Mesendoderm (in vitro differentiated cells): ENCODE measurements around the gene USP7.

Source experiments
- DNase-seq: peaks from one replicate; pipeline ENCODE4 v3.0.0; 2013
- H2AK5ac ChIP-seq: 2 replicates; pipeline ENCODE4 v1.6.1; 2013; ENCODE audit warnings: low read length, inconsistent platforms
- H2BK120ac ChIP-seq: 2 replicates; pipeline ENCODE4 v1.6.1; 2013; ENCODE audit warnings: low read depth, mild to moderate bottlenecking, low read length, moderate library complexity, mixed read lengths
- H2BK15ac ChIP-seq: replicated peaks from 2 replicates; pipeline ENCODE4 v1.6.1; 2013; ENCODE audit warnings: low read depth, mild to moderate bottlenecking, moderate library complexity
- H2BK5ac ChIP-seq: 2 replicates; pipeline ENCODE4 v1.6.1; 2013; ENCODE audit warnings: low read length, inconsistent platforms
- H3K18ac ChIP-seq: 2 replicates; pipeline ENCODE4 v1.6.1; 2013; ENCODE audit warnings: mild to moderate bottlenecking, low read length, mixed read lengths
- H3K23ac ChIP-seq: one replicate; pipeline ENCODE4 v1.6.1; 2013; ENCODE audit warnings: low read length
- H3K27ac ChIP-seq: 2 replicates; pipeline ENCODE4 v1.5.1; 2013; ENCODE audit warnings: low read depth, mild to moderate bottlenecking, inconsistent platforms, low read length, moderate library complexity
- H3K27me3 ChIP-seq: 2 replicates; pipeline ENCODE4 v1.6.1; 2013; ENCODE audit warnings: low read length, control low read depth, mild to moderate bottlenecking, inconsistent platforms; ENCODE audit not compliant: insufficient read depth, poor library complexity
- H3K36me3 ChIP-seq: 2 replicates; pipeline ENCODE4 v1.6.1; 2013; ENCODE audit warnings: low read length, inconsistent platforms; ENCODE audit not compliant: control insufficient read depth, insufficient read depth
- H3K4ac ChIP-seq: one replicate; pipeline ENCODE4 v1.6.1; 2013; ENCODE audit warnings: low read depth, mild to moderate bottlenecking, low read length, moderate library complexity
- H3K4me1 ChIP-seq: 2 replicates; pipeline ENCODE4 v1.6.1; 2013; ENCODE audit warnings: low read depth, low read length, inconsistent platforms; ENCODE audit not compliant: control insufficient read depth
- H3K4me2 ChIP-seq: 2 replicates; pipeline ENCODE4 v1.6.1; 2013; ENCODE audit warnings: low read length
- H3K4me3 ChIP-seq: 2 replicates; pipeline ENCODE4 v1.5.1; 2013; ENCODE audit warnings: mild to moderate bottlenecking, low read length
- H3K56ac ChIP-seq: one replicate; pipeline ENCODE4 v1.6.1; 2013; ENCODE audit warnings: low read length
- H3K79me1 ChIP-seq: 2 replicates; pipeline ENCODE4 v1.6.1; 2013; ENCODE audit warnings: low read length, inconsistent platforms
- H3K79me2 ChIP-seq: 2 replicates; pipeline ENCODE4 v1.6.1; 2013; ENCODE audit warnings: mild to moderate bottlenecking, low read length; ENCODE audit not compliant: control insufficient read depth, insufficient read depth
- H3K9ac ChIP-seq: 2 replicates; pipeline ENCODE4 v1.6.1; 2013; ENCODE audit warnings: low read length, inconsistent platforms
- H4K5ac ChIP-seq: one replicate; pipeline ENCODE4 v1.6.1; 2013; ENCODE audit warnings: low read length
- H4K8ac ChIP-seq: one replicate; pipeline ENCODE4 v1.6.1; 2013; ENCODE audit warnings: low read depth, mild to moderate bottlenecking, control low read depth, low read length, moderate library complexity
- WGBS: extraction: QIAGEN DNeasy Blood & Tissue Kit; methylation state at CpG from one replicate; pipeline ENCODE4 v1.1.7; 2013; ENCODE audit warnings: low lambda C conversion rate, missing lambda C conversion rate; ENCODE audit not compliant: insufficient coverage; ENCODE audit errors: extremely low coverage; 5-methylcytosine and 5-hydroxymethylcytosine counted together

The USP7 gene

DNA sequence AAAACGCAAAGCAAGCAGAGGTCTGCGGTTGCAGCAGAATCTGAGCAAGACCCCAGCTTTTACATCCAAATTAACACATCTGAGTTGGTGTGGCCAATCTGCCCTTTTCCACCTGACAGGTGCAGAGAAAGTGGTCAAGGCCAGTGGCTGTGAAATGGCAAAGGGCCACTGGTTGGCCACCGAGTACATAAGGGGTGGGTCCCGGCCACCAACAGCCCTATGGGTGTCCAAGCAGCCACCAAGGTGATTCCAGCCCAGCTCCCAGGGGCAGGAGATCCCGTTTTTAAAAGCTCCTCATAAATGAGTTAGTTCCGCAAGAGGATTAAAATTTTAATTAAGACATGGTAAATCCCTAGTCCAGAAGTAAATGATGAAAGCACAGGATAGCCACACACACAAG lies 29.1 kb downstream of the USP7 start:
- Histone ChIP-seq H2BK15ac (no peak overlapping the region), H2BK5ac (no peak overlapping the region), H4K8ac (no peak overlapping the region), H3K4me1 (peaks cover 2% of the 10 kb centered on the region), H3K23ac (no peak overlapping the region), H3K79me2 (peaks cover 80% of the 10 kb centered on the region), H3K18ac (no peak overlapping the region), H3K4me2 (no peak overlapping the region), H3K4me3 (no peak overlapping the region), H4K5ac (no peak overlapping the region), H3K79me1 (peaks cover 22% of the 10 kb centered on the region), H2AK5ac (no peak overlapping the region), H3K4ac (no peak overlapping the region), H3K27ac (no peak overlapping the region), H3K56ac (no peak overlapping the region), H2BK120ac (no peak overlapping the region), H3K27me3 (no peaks in the 10 kb centered on the region), H3K36me3 (no peaks in the 10 kb centered on the region), H3K9ac (no peak overlapping the region)
- no CpG with 5 or more reads among the region's 6 CpGs for WGBS
- DNase-seq: no peak

DNA sequence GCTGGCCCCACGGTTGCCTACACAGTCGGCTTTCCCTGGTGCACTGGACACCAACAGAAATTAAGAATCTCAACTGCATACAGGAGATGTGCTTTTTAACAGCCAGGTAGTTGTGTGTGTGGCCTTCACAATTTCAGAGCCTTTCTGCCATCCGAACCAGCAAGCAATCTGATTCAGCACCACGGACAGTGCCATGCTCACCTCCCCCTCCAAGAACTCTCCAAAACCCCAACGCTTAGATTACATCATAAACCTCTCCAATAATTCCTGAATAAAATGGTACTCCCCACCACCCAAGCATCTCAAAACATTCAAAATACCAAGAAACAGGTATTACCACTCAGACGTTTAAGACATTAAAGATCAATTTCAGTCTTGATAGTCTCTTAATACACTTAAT lies 31.8 kb downstream of the USP7 start:
- Histone ChIP-seq H3K18ac (no peak overlapping the region), H2BK120ac (no peak overlapping the region), H2BK5ac (no peak overlapping the region), H3K4me1 (peaks cover 2% of the 10 kb centered on the region), H3K9ac (no peak overlapping the region), H3K36me3 (no peaks in the 10 kb centered on the region), H3K23ac (no peak overlapping the region), H3K56ac (no peak overlapping the region), H3K27ac (no peak overlapping the region), H3K4ac (no peak overlapping the region), H2BK15ac (no peak overlapping the region), H2AK5ac (no peak overlapping the region), H4K8ac (no peak overlapping the region), H3K4me3 (no peak overlapping the region), H3K79me1 (peaks cover 22% of the 10 kb centered on the region), H3K27me3 (no peaks in the 10 kb centered on the region), H3K4me2 (no peak overlapping the region), H3K79me2 (peaks cover 76% of the 10 kb centered on the region), H4K5ac (no peak overlapping the region)
- DNase-seq: peak; percentile 78
- WGBS: no CpG with 5 or more reads among the region's 6 CpGs

DNA sequence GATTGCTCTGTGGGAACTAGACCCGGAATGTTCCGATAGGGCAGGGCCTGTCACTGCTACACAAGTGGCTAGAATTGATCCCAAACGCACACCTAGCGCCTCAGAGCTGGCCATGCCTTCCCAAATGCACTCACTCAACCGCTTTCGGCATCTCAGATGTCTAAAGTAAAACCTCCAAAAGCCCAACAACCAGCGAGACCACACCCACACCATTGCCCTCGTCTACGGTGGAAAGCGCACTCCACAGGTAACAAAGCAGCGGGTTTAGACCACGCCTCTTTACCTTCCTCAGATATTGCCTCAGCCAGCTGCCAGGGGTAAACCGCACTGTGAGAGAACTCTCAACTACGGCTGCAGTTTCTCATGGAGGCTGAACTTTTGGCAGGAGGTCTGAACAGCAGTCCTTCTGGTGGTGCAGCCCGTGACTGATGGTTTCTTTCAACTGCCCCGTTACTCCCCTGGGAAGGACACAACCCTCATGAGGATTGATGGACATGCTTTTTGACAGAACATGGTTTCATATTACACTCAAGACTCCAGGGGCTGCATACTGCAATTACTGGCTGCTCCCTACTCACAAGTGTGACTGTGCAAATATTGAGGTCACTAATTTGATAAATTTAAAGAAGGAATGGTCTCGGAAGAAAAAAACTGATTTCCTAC lies 34.5 kb downstream of the USP7 start:
- Histone ChIP-seq H3K9ac (no peak overlapping the region), H3K4ac (no peak overlapping the region), H2AK5ac (no peak overlapping the region), H4K5ac (no peak overlapping the region), H3K4me2 (no peak overlapping the region), H3K23ac (no peak overlapping the region), H3K18ac (no peak overlapping the region), H4K8ac (no peak overlapping the region), H3K27ac (no peak overlapping the region), H3K4me3 (no peak overlapping the region), H2BK15ac (no peak overlapping the region), H3K27me3 (no peaks in the 10 kb centered on the region), H2BK5ac (no peak overlapping the region), H3K56ac (no peak overlapping the region), H3K36me3 (no peaks in the 10 kb centered on the region), H3K79me1 (peaks cover 30% of the 10 kb centered on the region), H2BK120ac (no peak overlapping the region), H3K79me2 (peaks cover 72% of the 10 kb centered on the region), H3K4me1 (no peaks in the 10 kb centered on the region)
- no CpG with 5 or more reads among the region's 17 CpGs for WGBS
- DNase-seq: no peak

DNA sequence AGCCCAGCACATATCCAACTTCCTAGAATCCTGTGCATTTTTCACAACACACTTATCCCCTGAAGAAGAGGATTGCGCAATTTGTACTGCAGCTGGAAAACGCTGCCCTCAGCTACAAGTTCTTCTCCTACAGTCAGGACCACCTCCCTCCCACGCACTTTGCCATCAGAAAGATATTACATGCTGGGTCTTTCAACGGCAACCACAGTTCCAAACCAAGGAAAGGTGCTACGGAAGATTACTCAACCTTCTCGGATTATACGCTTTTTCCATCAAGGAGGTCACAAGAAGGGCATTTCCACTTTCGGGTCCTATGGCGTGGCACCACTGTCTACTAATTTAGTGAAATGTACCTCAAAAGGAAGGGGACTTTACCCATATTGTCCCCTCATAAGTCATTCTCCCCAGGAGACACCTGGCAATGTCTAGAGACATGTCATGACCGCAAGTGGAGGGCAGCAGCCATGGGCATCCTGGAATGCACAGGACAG lies 35.2 kb downstream of the USP7 start:
- Histone ChIP-seq H3K27me3 (no peaks in the 10 kb centered on the region), H3K18ac (no peak overlapping the region), H3K79me1 (peaks cover 34% of the 10 kb centered on the region), H4K5ac (no peak overlapping the region), H4K8ac (no peak overlapping the region), H3K4ac (no peak overlapping the region), H2BK5ac (no peak overlapping the region), H3K56ac (no peak overlapping the region), H2BK120ac (no peak overlapping the region), H3K23ac (no peak overlapping the region), H3K27ac (no peak overlapping the region), H3K36me3 (no peaks in the 10 kb centered on the region), H3K9ac (no peak overlapping the region), H2BK15ac (no peak overlapping the region), H3K4me2 (no peak overlapping the region), H3K4me3 (no peak overlapping the region), H2AK5ac (no peak overlapping the region), H3K79me2 (peaks cover 71% of the 10 kb centered on the region), H3K4me1 (no peaks in the 10 kb centered on the region)
- no CpG with 5 or more reads among the region's 10 CpGs for WGBS
- DNase-seq: no peak

DNA sequence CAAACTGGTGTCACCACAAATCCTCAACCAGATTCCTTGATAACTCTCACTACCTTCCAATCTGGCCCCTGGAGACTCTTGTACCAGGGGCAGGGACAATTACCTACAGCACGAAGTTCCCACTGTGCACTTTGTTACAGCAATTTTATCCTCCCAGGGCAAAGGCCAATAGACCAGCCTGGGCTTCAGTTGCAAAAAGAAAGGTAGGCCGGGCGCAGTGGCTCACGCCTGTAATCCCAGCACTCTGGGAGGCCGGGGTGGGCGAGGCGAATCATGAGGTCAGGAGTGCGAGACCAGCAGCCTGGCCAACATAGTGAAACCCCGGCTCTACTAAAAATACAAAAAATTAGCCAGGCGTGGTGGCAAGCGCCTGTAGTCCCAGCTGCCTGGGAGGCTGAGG lies 36.9 kb downstream of the USP7 start:
- H2BK15ac ChIP-seq: no peak overlapping the region

DNA sequence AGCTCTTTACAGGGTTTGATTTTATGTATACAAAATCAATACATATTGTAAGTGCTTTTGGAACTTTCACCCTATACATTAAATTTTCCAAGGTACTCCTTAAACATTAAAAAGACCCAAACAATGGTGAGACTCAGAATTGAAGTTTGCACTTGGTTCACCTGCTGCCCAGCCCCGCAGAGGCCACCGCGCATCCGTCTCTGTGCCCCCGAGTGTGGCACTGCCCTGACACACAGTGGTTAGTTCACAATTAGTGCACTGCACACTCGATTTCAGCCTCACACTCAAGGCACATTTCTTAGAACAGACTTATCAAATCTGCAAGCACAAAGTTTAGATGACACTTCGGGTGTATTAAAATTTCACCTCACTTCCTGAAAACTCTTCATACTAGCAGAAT lies 38.3 kb downstream of the USP7 start:
- Histone ChIP-seq H3K4ac (no peak overlapping the region), H3K79me1 (peaks cover 32% of the 10 kb centered on the region), H2BK15ac (no peak overlapping the region), H3K56ac (no peak overlapping the region), H3K79me2 (peaks cover 47% of the 10 kb centered on the region), H2BK120ac (no peak overlapping the region), H3K27ac (no peak overlapping the region), H4K8ac (no peak overlapping the region), H3K23ac (no peak overlapping the region), H2AK5ac (no peak overlapping the region), H3K9ac (no peak overlapping the region), H4K5ac (no peak overlapping the region), H3K4me3 (no peak overlapping the region), H2BK5ac (no peak overlapping the region), H3K4me1 (no peaks in the 10 kb centered on the region), H3K36me3 (peaks cover 9% of the 10 kb centered on the region), H3K27me3 (no peaks in the 10 kb centered on the region), H3K4me2 (no peak overlapping the region), H3K18ac (no peak overlapping the region)
- DNase-seq: no peak
- no CpG with 5 or more reads among the region's 7 CpGs for WGBS

More for the DNA sequence above, 36.9 kb downstream of the USP7 start:
- H2BK5ac ChIP-seq: no peak overlapping the region
- H3K9ac ChIP-seq: no peak overlapping the region
- H3K79me1 ChIP-seq: peaks cover 35% of the 10 kb centered on the region
- H3K56ac ChIP-seq: no peak overlapping the region
- H3K18ac ChIP-seq: no peak overlapping the region
- no peak overlapping the region for H3K4me2 ChIP-seq
- DNase-seq: no peak
- H3K36me3 ChIP-seq: peaks cover 4% of the 10 kb centered on the region
- no peak overlapping the region for H2AK5ac ChIP-seq
- H4K5ac ChIP-seq: no peak overlapping the region
- no CpG with 5 or more reads among the region's 11 CpGs for WGBS
- no peak overlapping the region for H4K8ac ChIP-seq
- no peaks in the 10 kb centered on the region for H3K27me3 ChIP-seq
- no peak overlapping the region for H2BK120ac ChIP-seq
- no peak overlapping the region for H3K4ac ChIP-seq
- no peak overlapping the region for H3K27ac ChIP-seq
- H3K79me2 ChIP-seq: peaks cover 57% of the 10 kb centered on the region
- no peak overlapping the region for H3K4me3 ChIP-seq
- H3K23ac ChIP-seq: no peak overlapping the region
- no peaks in the 10 kb centered on the region for H3K4me1 ChIP-seq
